MCF 10A (cell line): ENCODE measurements around the gene STXBP5L. TPM values are rescaled to one million over a fixed set of nuclear protein-coding genes. Genes with fewer than 3 reads are reported as not detected.

Experiments used
- Bru-seq: library from RNA; stranded (reverse); fragments of 400-500 nt; gene quantifications from one replicate; lab custom pipeline; 2021; lab: Mats Ljungman, UMichigan
- BruChase-seq, 2 experiments: library from RNA; stranded (reverse); fragments of 400-500 nt; gene quantifications; one replicate each; lab custom pipeline; 2021; lab: Mats Ljungman, UMichigan
- BruUV-seq: library from RNA; stranded (reverse); fragments of 400-500 nt; replicated peaks from 2 replicates; lab custom pipeline; 2021; lab: Mats Ljungman, UMichigan
- CTCF ChIA-PET: fragments of 300-600 bp; sonication (Branson Sonifier 250); formaldehyde crosslinking; extraction: SDS; loops from one replicate; lab custom pipeline; 2021; ENCODE audit warnings: antibody characterized with exemption, inconsistent platforms; lab: Yijun Ruan, JAX
- POLR2A ChIA-PET: fragments of 300-600, 350-650 bp; sonication (Branson Sonifier 250); formaldehyde crosslinking; extraction: SDS; loops from one replicate; lab custom pipeline; 2020; ENCODE audit warnings: antibody characterized with exemption, inconsistent platforms; lab: Yijun Ruan, JAX
- DNase-seq: peaks from one replicate; pipeline ENCODE4 v3.0.0-alpha.2; 2018; ENCODE audit not compliant: unreplicated experiment
- H3K27ac Mint-ChIP-seq: one replicate; pipeline ENCODE4 v1.8.0; 2022; ENCODE audit warnings: mild to moderate bottlenecking, low read depth, mixed read lengths; ENCODE audit not compliant: unreplicated experiment
- H3K27me3 Mint-ChIP-seq: one replicate; pipeline ENCODE4 v1.8.0; 2022; ENCODE audit warnings: mixed read lengths; ENCODE audit not compliant: insufficient read depth, unreplicated experiment
- H3K36me3 Mint-ChIP-seq: one replicate; pipeline ENCODE4 v1.8.0; 2022; ENCODE audit warnings: mild to moderate bottlenecking, moderate library complexity, mixed read lengths; ENCODE audit not compliant: insufficient read depth, unreplicated experiment
- H3K4me1 Mint-ChIP-seq: one replicate; pipeline ENCODE4 v1.8.0; 2022; ENCODE audit warnings: mixed read lengths; ENCODE audit not compliant: insufficient read depth, unreplicated experiment
- H3K4me3 Mint-ChIP-seq: one replicate; pipeline ENCODE4 v1.8.0; 2022; ENCODE audit warnings: mild to moderate bottlenecking, moderate library complexity, mixed read lengths; ENCODE audit not compliant: unreplicated experiment
- H3K9me3 Mint-ChIP-seq: one replicate; pipeline ENCODE4 v1.8.0; 2022; ENCODE audit warnings: mixed read lengths; ENCODE audit not compliant: unreplicated experiment
- CTCF ChIP-seq: fragments of 200-600 bp; IDR thresholded peaks from one replicate; pipeline ENCODE4 v1.8.0; 2022; ENCODE audit warnings: antibody characterized with exemption, mild to moderate bottlenecking; ENCODE audit not compliant: unreplicated experiment
- intact Hi-C: fragments of 100-400 bp; cut with micrococcal nuclease; formaldehyde crosslinking; loops from 2 replicates; pipeline ENCODE4 v1.14.1; 2022
- long read RNA-seq: library from polyadenylated mRNA; stranded (forward); transcript quantifications from one replicate; pipeline ENCODE4 v2.0.0, GENCODE V29; 2022
- total RNA-seq: library from RNA; stranded (reverse); gene quantifications from 2 replicates; pipeline ENCODE4 v1.2.3, GENCODE V29; 2022

Gene STXBP5L
- total RNA-seq (not detected in 2 replicates), Bru-seq, nascent RNA (percentile 2 among the genes with signal in this experiment), BruChase-seq, experiment 1, labeled RNA remaining after a 6-hour chase (percentile 0 among the genes with signal in this experiment), BruChase-seq, experiment 2, labeled RNA remaining after a 2-hour chase (percentile 2 among the genes with signal in this experiment)
- long read RNA-seq = 0 reads

- TF ChIP-seq CTCF = no peak
- peaks cover 5% of the 10 kb centered on the region for H3K4me1 Mint-ChIP-seq
- H3K9me3 Mint-ChIP-seq = no peaks in the 10 kb centered on the region
- intact Hi-C loops = no loop called here
- DNase-seq = no peak
- H3K4me3 Mint-ChIP-seq = no peak within 1 kb of the TSS
- POLR2A ChIA-PET = no interaction called here
- BruUV-seq = no TSS peak
- H3K27ac Mint-ChIP-seq = no peak within 1 kb of the TSS
- H3K27me3 Mint-ChIP-seq = peaks cover 90% of the 10 kb centered on the region
- peaks cover 5% of the 10 kb centered on the region for H3K36me3 Mint-ChIP-seq
- CTCF ChIA-PET = no interaction called here
These were observed at the start of gene STXBP5L for GRCh38 chr3:120908030-120908794. Gene STXBP5L (plus strand): TSS chr3:120908205. CDS start chr3:120909579, 1,374 bp downstream.

GRCh38 chr3:120858521-120858920 lies 49.5 kb upstream of the STXBP5L start:
- ChIA-PET CTCF (interaction anchor here (0.6 to 1.4 kb wide), 4 partner anchors 10 to 1928 kb away, joined by 3 to 4 read pairs (median 3); no protein-coding TSS in a partner anchor), POLR2A (no interaction called here)
- Mint-ChIP-seq H3K27ac (no peak overlapping the region), H3K4me1 (peaks cover 10% of the 10 kb centered on the region), H3K4me3 (no peak overlapping the region), H3K36me3 (no peaks in the 10 kb centered on the region), H3K9me3 (no peaks in the 10 kb centered on the region), H3K27me3 (peaks cover 51% of the 10 kb centered on the region)
- BruUV-seq = no TSS peak
- TF ChIP-seq CTCF = no peak
- intact Hi-C loops = no loop called here
- peak; percentile 17 for DNase-seq

DNA sequence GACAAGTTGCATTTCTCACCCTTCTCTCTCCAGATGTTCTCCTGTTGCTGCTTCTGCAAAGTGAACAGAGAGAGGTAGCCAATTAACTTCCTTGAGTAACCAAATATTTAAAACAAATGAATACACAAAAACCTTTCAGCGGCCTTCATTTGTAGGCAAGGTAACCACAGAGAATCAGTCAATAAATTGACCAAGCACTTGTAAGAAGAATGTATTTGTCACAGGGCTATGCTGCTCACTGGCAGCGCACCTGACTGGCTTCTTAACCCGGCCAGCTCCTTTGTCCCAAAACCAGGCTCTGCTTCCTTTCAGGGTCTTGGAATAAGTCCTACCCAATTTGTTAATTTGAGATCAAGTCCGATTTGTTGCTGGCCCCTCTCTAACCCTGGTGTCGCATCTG lies 43.5 kb upstream of the STXBP5L start:
- Mint-ChIP-seq H3K4me1 (no peaks in the 10 kb centered on the region), H3K4me3 (no peak overlapping the region), H3K36me3 (no peaks in the 10 kb centered on the region), H3K27me3 (peaks cover 52% of the 10 kb centered on the region), H3K9me3 (no peaks in the 10 kb centered on the region), H3K27ac (no peak overlapping the region)
- ChIA-PET POLR2A (no interaction called here), CTCF (no interaction called here)
- intact Hi-C loops = no loop called here
- TF ChIP-seq CTCF = no peak
- BruUV-seq = no TSS peak
- no peak for DNase-seq

DNA sequence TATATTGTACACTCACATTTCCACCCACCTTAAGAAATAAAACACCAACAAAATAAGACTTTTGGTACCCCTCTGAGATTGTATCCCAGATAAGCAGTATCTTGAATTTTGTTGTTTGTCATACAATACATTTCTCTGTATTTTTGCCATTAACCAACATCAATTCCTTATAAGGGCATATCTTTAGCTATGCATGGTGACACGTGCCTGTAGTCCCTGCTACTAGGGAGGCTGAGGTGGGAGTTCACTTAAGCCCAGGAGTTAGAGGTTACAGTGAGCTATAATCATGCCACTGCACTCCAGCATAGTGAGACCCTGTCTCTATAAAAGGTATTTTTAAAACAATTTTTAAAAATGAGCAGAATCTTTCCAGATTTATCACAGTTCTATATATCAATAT lies 32.5 kb upstream of the STXBP5L start:
- no peaks in the 10 kb centered on the region for H3K9me3 Mint-ChIP-seq
- H3K4me3 Mint-ChIP-seq = no peak overlapping the region
- no peak for DNase-seq
- intact Hi-C loops = no loop called here
- H3K27me3 Mint-ChIP-seq = peaks cover 80% of the 10 kb centered on the region
- H3K27ac Mint-ChIP-seq = no peak overlapping the region
- TF ChIP-seq CTCF = no peak
- ChIA-PET POLR2A (interaction anchor here (0.6 kb wide), 1 partner anchor 17 kb away, joined by 3 read pairs; no protein-coding TSS in a partner anchor), CTCF (no interaction called here)
- H3K4me1 Mint-ChIP-seq = peaks cover 6% of the 10 kb centered on the region
- no TSS peak for BruUV-seq
- no peaks in the 10 kb centered on the region for H3K36me3 Mint-ChIP-seq
